ENCODE data around the gene REXO4. TPM values are rescaled to one million over a fixed set of nuclear protein-coding genes. Genes with fewer than 3 reads are reported as not detected.

REXO4 gene
- total and polyA plus RNA-seq, 2 of the 13 experiments (the other 11 are each of a cell fraction or from before 2014, with no cell fraction given), result 18.5 to 30.4 TPM

- Histone ChIP-seq H3K9ac (ENCODE audit: insufficient read depth, low read depth, low read length) (no peak overlapping the region), H3K27ac (ENCODE audit: extremely low read length, insufficient read depth, low read length) (no peak overlapping the region), H3K27me3 (ENCODE audit: control insufficient read depth in 1 of 2, insufficient read depth in 2 of 2, low read length in 2 of 2) (no peaks in the 10 kb centered on the region; a peak in 1 of 5 replicates), H3K4me2 (ENCODE audit: low read depth, low read length) (no peak overlapping the region), H2AFZ (ENCODE audit: low read length) (no peak overlapping the region), H3K36me3 (replicated peaks in 1 of 2; ENCODE audit: control insufficient read depth in 1 of 2, insufficient read depth in 2 of 2, low read length in 2 of 2) (no peaks in the 10 kb centered on the region), H3K79me2 (ENCODE audit: insufficient read depth, low read length) (no peaks in the 10 kb centered on the region), H3K9me3 (ENCODE audit: low read length) (no peaks in the 10 kb centered on the region), H3K4me3 (replicated peaks in 1 of 3; ENCODE audit: insufficient read depth in 1 of 3, low read depth in 2 of 3, low read length in 3 of 3) (no peak overlapping the region), H4K20me1 (ENCODE audit: insufficient read depth, low read length) (no peaks in the 10 kb centered on the region), H3K4me1 (ENCODE audit: insufficient read depth, low read length) (peaks cover 66% of the 10 kb centered on the region)
- CTCF ChIA-PET (ENCODE audit: low intra/inter-chr PET ratio, low total read pairs), result no interaction called here
- WGBS (ENCODE audit: low lambda C conversion rate), result 43% methylated on average over 8 of the region's 22 CpGs
- DNase-seq (ENCODE audit: low spot score) (no peak), FAIRE-seq (no peak), ATAC-seq (no peak)
- no TSS peak for BruUV-seq (replicated peaks)
- intact Hi-C loops (cut with micrococcal nuclease; ENCODE audit: unreplicated experiment), result loop anchor here (2.0 kb wide), 1 partner anchor 18 kb away; no protein-coding TSS in a partner anchor
- POLR2A ChIA-PET, result no interaction called here
- TF ChIP-seq POGZ (CRISPR knock-in tag; IDR thresholded peaks at IDR 0.05) (no peak), GPBP1L1 (CRISPR knock-in tag; IDR thresholded peaks at IDR 0.05) (no peak), ZNF335 (CRISPR knock-in tag; IDR thresholded peaks at IDR 0.05) (no peak), HNF1A (IDR thresholded peaks at IDR 0.05; ENCODE audit: low read depth) (no peak), HNF1A (CRISPR knock-in tag; IDR thresholded peaks at IDR 0.05; ENCODE audit: borderline replicate concordance) (no peak)
- in situ Hi-C loops (cut with HindIII; ENCODE audit: extremely low pct_ligation_motif_present, low pct_unique_long_range_greater_than_20kb), result no loop called here
Observed at GRCh38 chr9:133425049-133425632, 7.3 kb upstream of the REXO4 start.
